BE2C (cell line): Measurements from ENCODE around the gene AKT3.

Source experiments
- DNase-seq: peaks from one replicate; pipeline ENCODE4 v3.0.0-alpha.2; 2020
- H3K27me3 ChIP-seq: fragments of 250-450 bp; sonication (Bioruptor Pico); 2 replicates; pipeline ENCODE4 v1.5.1; 2020; ENCODE audit warnings: mild to moderate bottlenecking
- H3K36me3 ChIP-seq: fragments of 250-450 bp; sonication (Bioruptor Pico); 2 replicates; pipeline ENCODE4 v1.5.1; 2020; ENCODE audit warnings: mild to moderate bottlenecking
- H3K4me1 ChIP-seq: fragments of 250-450 bp; sonication (Bioruptor Pico); 2 replicates; pipeline ENCODE4 v1.5.1; 2020
- H3K4me3 ChIP-seq: 2 replicates; pipeline ENCODE4 v1.5.1; 2011; ENCODE audit warnings: low read depth, low read length
- H3K9me3 ChIP-seq: fragments of 250-450 bp; sonication (Bioruptor Pico); 2 replicates; pipeline ENCODE4 v1.5.1; 2020
- TF ChIP-seq, protein P1 (sequence below): IDR thresholded peaks from 2 replicates; pipeline ENCODE4 v1.5.1; 2012; ENCODE audit warnings: mild to moderate bottlenecking, low read depth, low read length

AKT3 gene

DNA sequence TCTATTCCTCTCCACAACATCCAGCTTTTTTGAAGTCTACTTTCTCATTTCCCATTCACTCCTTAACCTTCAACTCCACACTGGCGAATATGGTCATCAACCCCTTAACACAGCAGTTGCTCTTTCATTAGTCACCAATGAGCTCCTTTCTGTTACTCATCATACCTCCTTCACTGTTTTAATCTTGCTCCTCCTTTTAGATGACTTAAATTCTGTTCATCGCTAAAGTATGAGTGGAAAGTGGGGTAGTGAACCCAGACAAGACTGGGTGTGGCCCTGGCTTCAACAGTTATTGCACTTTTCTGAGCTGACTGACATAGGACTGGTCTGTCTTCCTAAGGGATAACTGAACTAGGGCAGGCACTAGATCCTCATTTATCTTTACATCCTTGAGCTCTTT lies 51.3 kb downstream of the AKT3 start:
- H3K4me3 ChIP-seq, result no peak overlapping the region
- H3K36me3 ChIP-seq, result peaks cover 8% of the 10 kb centered on the region; the same call in 1 of the 2 replicates
- TF ChIP-seq, protein P1, sequence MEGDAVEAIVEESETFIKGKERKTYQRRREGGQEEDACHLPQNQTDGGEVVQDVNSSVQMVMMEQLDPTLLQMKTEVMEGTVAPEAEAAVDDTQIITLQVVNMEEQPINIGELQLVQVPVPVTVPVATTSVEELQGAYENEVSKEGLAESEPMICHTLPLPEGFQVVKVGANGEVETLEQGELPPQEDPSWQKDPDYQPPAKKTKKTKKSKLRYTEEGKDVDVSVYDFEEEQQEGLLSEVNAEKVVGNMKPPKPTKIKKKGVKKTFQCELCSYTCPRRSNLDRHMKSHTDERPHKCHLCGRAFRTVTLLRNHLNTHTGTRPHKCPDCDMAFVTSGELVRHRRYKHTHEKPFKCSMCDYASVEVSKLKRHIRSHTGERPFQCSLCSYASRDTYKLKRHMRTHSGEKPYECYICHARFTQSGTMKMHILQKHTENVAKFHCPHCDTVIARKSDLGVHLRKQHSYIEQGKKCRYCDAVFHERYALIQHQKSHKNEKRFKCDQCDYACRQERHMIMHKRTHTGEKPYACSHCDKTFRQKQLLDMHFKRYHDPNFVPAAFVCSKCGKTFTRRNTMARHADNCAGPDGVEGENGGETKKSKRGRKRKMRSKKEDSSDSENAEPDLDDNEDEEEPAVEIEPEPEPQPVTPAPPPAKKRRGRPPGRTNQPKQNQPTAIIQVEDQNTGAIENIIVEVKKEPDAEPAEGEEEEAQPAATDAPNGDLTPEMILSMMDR, result no peak
- no peak for DNase-seq
- no peaks in the 10 kb centered on the region for H3K9me3 ChIP-seq
- no peaks in the 10 kb centered on the region for H3K4me1 ChIP-seq
- no peaks in the 10 kb centered on the region for H3K27me3 ChIP-seq

DNA sequence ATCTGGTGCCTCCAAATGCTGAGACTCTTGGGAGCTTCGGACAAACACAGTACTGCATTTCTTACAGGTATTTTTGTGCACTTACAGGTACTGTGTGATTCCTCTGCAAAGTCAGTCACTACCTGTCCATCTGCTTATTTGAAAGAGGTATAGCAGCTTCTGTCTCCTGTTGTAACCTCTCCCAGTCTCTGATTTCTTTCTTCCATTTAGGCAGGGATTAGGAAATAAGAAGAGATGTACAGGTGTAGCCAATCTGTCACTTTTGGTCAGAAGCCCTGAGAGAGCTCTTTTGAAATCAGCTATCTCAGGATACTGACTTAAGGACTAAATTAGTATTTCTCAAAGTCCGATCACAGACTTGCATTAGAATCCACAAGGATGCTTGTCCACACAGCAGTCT lies 54.0 kb downstream of the AKT3 start:
- Histone ChIP-seq H3K4me1 (no peaks in the 10 kb centered on the region), H3K4me3 (no peak overlapping the region)
- DNase-seq, result no peak

DNA sequence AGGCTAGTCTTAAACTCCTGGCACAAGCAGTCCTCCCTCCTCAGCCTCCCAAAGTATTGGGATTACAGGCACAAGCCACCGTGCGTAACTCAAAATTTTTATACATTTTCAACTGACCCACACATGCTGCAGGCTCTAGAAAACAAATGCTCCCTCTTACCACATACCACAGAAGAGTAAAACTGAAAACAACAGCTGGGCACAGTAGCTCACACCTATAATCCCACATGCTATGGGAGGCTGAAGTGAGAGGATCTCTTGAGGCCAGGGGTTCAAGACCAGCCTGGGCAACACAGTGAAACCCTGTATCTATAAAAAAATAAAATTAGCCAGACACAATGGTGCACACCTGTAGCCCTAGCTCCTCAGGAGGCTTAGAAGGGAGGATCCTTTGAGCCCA lies 56.7 kb downstream of the AKT3 start:
- peaks cover 5% of the 10 kb centered on the region; the same call in 1 of the 2 replicates for H3K36me3 ChIP-seq
- TF ChIP-seq, protein P1, result no peak
- no peak overlapping the region for H3K4me3 ChIP-seq
- peaks cover 2% of the 10 kb centered on the region; the same call in 1 of the 2 replicates for H3K9me3 ChIP-seq
- H3K4me1 ChIP-seq, result no peaks in the 10 kb centered on the region
- DNase-seq, result no peak
- H3K27me3 ChIP-seq, result no peaks in the 10 kb centered on the region

More for the DNA sequence above, 54.0 kb downstream of the AKT3 start:
- Histone ChIP-seq H3K27me3 (no peaks in the 10 kb centered on the region), H3K9me3 (no peaks in the 10 kb centered on the region; the same call in 1 of the 2 replicates), H3K36me3 (peaks cover 8% of the 10 kb centered on the region; the same call in 1 of the 2 replicates)
- TF ChIP-seq, protein P1, result no peak

DNA sequence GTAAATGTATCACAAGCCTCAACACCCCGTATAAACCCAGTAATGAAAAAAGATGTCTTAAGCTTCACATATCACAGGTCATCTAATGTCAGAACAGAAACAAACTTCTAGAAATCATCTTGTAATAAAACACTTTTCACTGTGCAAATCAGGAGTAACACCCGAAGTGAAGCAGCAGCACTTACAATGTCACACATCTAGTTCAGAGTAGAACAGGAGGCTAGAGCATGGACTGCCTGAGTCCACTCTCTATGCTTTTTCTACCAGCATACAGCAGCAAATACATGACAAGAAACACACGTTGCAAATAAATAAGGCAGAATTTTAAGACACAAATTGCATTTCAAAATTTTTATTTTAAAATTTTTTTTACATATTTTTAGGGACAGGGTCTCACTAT lies 57.2 kb downstream of the AKT3 start:
- H3K27me3 ChIP-seq, result no peaks in the 10 kb centered on the region
- no peaks in the 10 kb centered on the region for H3K4me1 ChIP-seq
- no peak overlapping the region for H3K4me3 ChIP-seq

DNA sequence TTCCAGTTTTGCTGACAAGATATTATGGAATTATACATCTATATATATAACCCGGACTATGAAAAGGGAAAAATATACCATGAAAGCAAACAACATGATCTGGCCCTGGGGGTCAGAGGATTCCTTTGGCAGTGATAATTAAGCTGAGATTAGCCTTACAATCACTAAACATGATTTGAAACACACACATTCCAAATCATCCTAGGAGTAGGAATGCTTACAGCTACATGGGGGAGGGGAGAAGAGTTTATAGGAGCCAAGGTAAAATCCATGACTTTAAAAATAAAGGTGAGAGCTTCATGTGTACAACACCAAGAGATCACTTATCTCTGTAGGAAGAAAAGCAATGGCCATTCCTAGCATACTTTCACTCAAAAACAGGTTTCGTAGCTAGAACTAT lies 57.6 kb downstream of the AKT3 start:
- H3K4me1 ChIP-seq, result no peaks in the 10 kb centered on the region
- no peak for DNase-seq
- TF ChIP-seq, protein P1, result no peak
- H3K36me3 ChIP-seq, result peaks cover 5% of the 10 kb centered on the region; the same call in 1 of the 2 replicates
- no peaks in the 10 kb centered on the region for H3K27me3 ChIP-seq
- H3K9me3 ChIP-seq, result peaks cover 2% of the 10 kb centered on the region; the same call in 1 of the 2 replicates
- H3K4me3 ChIP-seq, result no peak overlapping the region

More for the DNA sequence above, 57.2 kb downstream of the AKT3 start:
- no peak for DNase-seq
- H3K36me3 ChIP-seq, result peaks cover 5% of the 10 kb centered on the region; the same call in 1 of the 2 replicates
- H3K9me3 ChIP-seq, result peaks cover 2% of the 10 kb centered on the region; the same call in 1 of the 2 replicates
- TF ChIP-seq, protein P1, result no peak

DNA sequence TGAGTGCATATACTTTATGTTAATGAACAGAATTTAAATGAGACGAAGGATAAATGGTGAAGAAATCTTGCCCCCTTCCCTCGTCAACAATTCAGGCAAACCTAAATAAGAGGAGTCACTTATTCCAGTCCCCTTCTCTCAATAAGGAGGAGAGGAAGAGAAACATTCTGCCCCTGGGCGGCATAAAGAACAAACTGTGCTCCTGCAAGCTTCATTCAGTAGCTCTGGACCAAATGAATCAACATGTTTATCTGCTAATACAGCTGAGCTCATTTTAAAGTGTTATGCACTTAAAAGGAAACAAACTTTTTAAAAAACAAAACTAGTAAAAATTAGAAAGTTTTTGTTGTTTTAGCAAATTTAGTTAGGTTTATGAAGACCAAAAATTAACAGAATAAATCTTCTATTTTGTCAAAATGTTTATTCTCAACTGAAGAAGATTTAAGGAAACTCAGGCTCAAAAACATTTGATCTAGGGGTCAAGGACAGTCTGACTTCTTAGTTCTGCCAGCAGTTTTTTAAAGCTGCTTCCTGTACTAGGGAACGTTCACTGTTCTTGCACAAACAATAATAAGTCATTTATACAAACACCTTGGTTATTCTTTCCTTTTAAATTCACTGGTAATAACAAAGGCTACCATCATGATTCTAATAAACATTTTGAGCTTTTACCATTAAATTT lies 58.3 kb downstream of the AKT3 start:
- DNase-seq, result no peak
- TF ChIP-seq, protein P1, result no peak
- Histone ChIP-seq H3K4me1 (no peaks in the 10 kb centered on the region), H3K36me3 (peaks cover 4% of the 10 kb centered on the region; the same call in 1 of the 2 replicates), H3K9me3 (peaks cover 2% of the 10 kb centered on the region; the same call in 1 of the 2 replicates), H3K27me3 (no peaks in the 10 kb centered on the region), H3K4me3 (no peak overlapping the region)
